Fibroblast of the aortic adventitia (primary cell): ENCODE measurements around the gene CEP85L. TPM values are rescaled to one million over a fixed set of nuclear protein-coding genes. Genes with fewer than 3 reads are reported as not detected.

ENCODE experiments used
- DNase-seq: peaks from one replicate; pipeline ENCODE4 v3.0.0-alpha.2; 2010; ENCODE audit warnings: low read depth
- H3K4me3 ChIP-seq: 2 replicates; pipeline ENCODE4 v1.5.1; 2011; ENCODE audit warnings: low read depth, mild to moderate bottlenecking, control low read depth, low read length, moderate library complexity
- CTCF ChIP-seq: IDR thresholded peaks from 2 replicates; pipeline ENCODE4 v1.5.1; 2011; ENCODE audit warnings: mild to moderate bottlenecking, low read length, control low read depth, inconsistent platforms; ENCODE audit not compliant: insufficient read depth
- total RNA-seq: library from RNA; depleted of rRNA; stranded (reverse); fragments of >200 nt; gene quantifications from 2 replicates; pipeline ENCODE4 v1.2.3, GENCODE V29; 2012; ENCODE audit warnings: low replicate concordance

The CEP85L gene
- total RNA-seq, 1 donor, result 17.1 TPM

- no peak overlapping the region for H3K4me3 ChIP-seq
- no peak for TF ChIP-seq CTCF
- peak; percentile 95 for DNase-seq
Observed at GRCh38 chr6:118542184-118542952, 109.0 kb downstream of the CEP85L start.

GRCh38 chr6:118537574-118537973 lies 113.8 kb downstream of the CEP85L start:
- no peak overlapping the region for H3K4me3 ChIP-seq
- peak; percentile 91 for DNase-seq
- no peak for TF ChIP-seq CTCF

GRCh38 chr6:118536478-118536877 lies 114.9 kb downstream of the CEP85L start:
- no peak for TF ChIP-seq CTCF
- DNase-seq, result no peak
- H3K4me3 ChIP-seq, result no peak overlapping the region

GRCh38 chr6:118535176-118535844 lies 116.1 kb downstream of the CEP85L start:
- TF ChIP-seq CTCF, result no peak
- H3K4me3 ChIP-seq, result no peak overlapping the region
- DNase-seq, result no peak

GRCh38 chr6:118530942-118531341 lies 120.4 kb downstream of the CEP85L start:
- no peak overlapping the region for H3K4me3 ChIP-seq
- DNase-seq, result no peak
- TF ChIP-seq CTCF, result no peak

- no peak for TF ChIP-seq CTCF
- no peak for DNase-seq
Observed at GRCh38 chr6:118529756-118530155, 121.6 kb downstream of the CEP85L start.

More at GRCh38 chr6:118529756-118530155, 121.6 kb downstream of the CEP85L start:
- H3K4me3 ChIP-seq, result no peak overlapping the region
